CD4-positive, alpha-beta T cell (primary cell): ENCODE results near the gene ABCC4. TPM values are rescaled to one million over a fixed set of nuclear protein-coding genes. Genes with fewer than 3 reads are reported as not detected.
"Not testable (repeated sequence)": the region's sequence is repeated elsewhere in the genome, so short reads cannot be mapped to it uniquely, and the experiment has no call there.

ENCODE experiments used
- ATAC-seq: fragments of 200-7000 bp; cut with Tn5 transposase; one replicate; pipeline ENCODE4 v1.10.0; 2022; ENCODE audit warnings: mild to moderate bottlenecking; ENCODE audit not compliant: poor library complexity
- CTCF ChIA-PET: fragments of 350-600 bp; sonication (Branson Sonifier 250); formaldehyde crosslinking; loops from one replicate; lab custom pipeline; 2021; ENCODE audit warnings: antibody characterized with exemption, inconsistent platforms; lab: Charles Lee
- POLR2A ChIA-PET: fragments of 350-600 bp; sonication (Branson Sonifier 250); formaldehyde crosslinking; loops from one replicate; lab custom pipeline; 2021; ENCODE audit warnings: antibody characterized with exemption, inconsistent platforms; lab: Charles Lee
- DNase-seq, 14 experiments: peaks; one replicate each; pipeline ENCODE4 v3.0.0-alpha.2; 2013 to 2020; ENCODE audit warnings: mixed read lengths in 2 of 14
- H3K27ac ChIP-seq, 2 donors: one replicate each; pipeline versions ENCODE4 v1.5.1 to v1.7.0; 2013; ENCODE audit warnings: low read length in 2 of 2, low read depth in 1 of 2, mild to moderate bottlenecking in 1 of 2
- H3K27me3 ChIP-seq, 2 experiments: 1 replicate in 1 of 2; 2 replicates in 1 of 2; pipeline versions ENCODE4 v1.6.1 to v1.7.0; 2013; ENCODE audit warnings: low read length in 2 of 2, control low read depth in 1 of 2, mild to moderate bottlenecking in 1 of 2, moderate library complexity in 1 of 2; ENCODE audit not compliant: insufficient read depth in 2 of 2, control insufficient read depth in 1 of 2
- H3K36me3 ChIP-seq: one replicate; pipeline ENCODE4 v1.6.1; 2013; ENCODE audit warnings: low read length, control low read depth; ENCODE audit not compliant: insufficient read depth
- H3K4me1 ChIP-seq: one replicate; pipeline ENCODE4 v1.6.1; 2013; ENCODE audit warnings: low read length, control low read depth; ENCODE audit not compliant: insufficient read depth
- H3K4me3 ChIP-seq: one replicate; pipeline ENCODE4 v1.5.1; 2013; ENCODE audit warnings: mild to moderate bottlenecking, low read length, moderate library complexity
- H3K9me3 ChIP-seq, 2 experiments: 1 replicate in 1 of 2; 2 replicates in 1 of 2; pipeline versions ENCODE4 v1.6.1 to v1.7.0; 2013; ENCODE audit warnings: low read length in 2 of 2, mild to moderate bottlenecking in 2 of 2, control low read depth in 1 of 2, moderate library complexity in 1 of 2; ENCODE audit not compliant: control insufficient read depth in 1 of 2, insufficient read depth in 1 of 2
- H3K27ac Mint-ChIP-seq: one replicate; pipeline ENCODE4 v1.8.0; 2020; ENCODE audit warnings: mixed read lengths
- H3K27me3 Mint-ChIP-seq: one replicate; pipeline ENCODE4 v1.8.0; 2021; ENCODE audit warnings: mixed read lengths
- H3K36me3 Mint-ChIP-seq: one replicate; pipeline ENCODE4 v1.8.0; 2021; ENCODE audit warnings: low read depth, mixed read lengths
- H3K4me1 Mint-ChIP-seq: one replicate; pipeline ENCODE4 v1.8.0; 2021; ENCODE audit warnings: low read depth, mixed read lengths
- H3K4me3 Mint-ChIP-seq: one replicate; pipeline ENCODE4 v1.8.0; 2020; ENCODE audit warnings: mild to moderate bottlenecking, mixed read lengths
- H3K9me3 Mint-ChIP-seq: one replicate; pipeline ENCODE4 v1.8.0; 2020; ENCODE audit warnings: mixed read lengths
- intact Hi-C, 2 experiments: fragments of 100-400 bp; cut with DNase I in 1 of 2; cut with micrococcal nuclease in 1 of 2; formaldehyde crosslinking; loops; one replicate each; pipeline versions ENCODE4 v1.15.1 to v1.9.0; 2023 to 2025; cut with DNase I, micrococcal nuclease
- total RNA-seq, 174 experiments: library from RNA in 2 of 174; stranded (reverse) in 2 of 174; gene quantifications; one replicate each; pipeline ENCODE4 v1.2.3 and lab custom pipeline; 2021 to 2026
- TF ChIP-seq, protein P1 (sequence below): fragments of 200-600 bp; IDR thresholded peaks from one replicate; pipeline ENCODE4 v1.8.0; 2022; ENCODE audit warnings: antibody characterized with exemption, mild to moderate bottlenecking

ABCC4 gene
- total RNA-seq, 2 experiments from 2014 or later = 4.0 to 4.4 TPM

DNA sequence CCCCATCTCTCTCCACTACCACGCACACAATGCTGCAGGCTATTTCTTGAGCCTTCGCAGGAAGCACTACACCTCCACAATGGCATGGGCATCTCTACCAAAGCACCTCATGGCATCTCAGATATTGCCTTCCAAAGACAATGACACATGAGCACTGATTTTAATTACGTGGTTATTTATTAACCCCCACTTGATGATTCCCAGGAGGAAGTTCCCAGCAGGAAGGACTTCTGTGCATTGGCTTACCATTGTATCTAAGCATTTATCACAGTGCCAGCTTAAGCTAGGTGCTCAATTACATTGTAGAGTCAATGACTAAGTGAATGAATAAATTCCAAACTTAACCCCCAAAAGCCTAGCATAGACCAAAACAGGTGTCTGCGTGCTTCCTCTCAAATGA lies 101.4 kb downstream of the ABCC4 start:
- CTCF ChIA-PET = no interaction called here
- H3K4me1 Mint-ChIP-seq = no peaks in the 10 kb centered on the region

DNA sequence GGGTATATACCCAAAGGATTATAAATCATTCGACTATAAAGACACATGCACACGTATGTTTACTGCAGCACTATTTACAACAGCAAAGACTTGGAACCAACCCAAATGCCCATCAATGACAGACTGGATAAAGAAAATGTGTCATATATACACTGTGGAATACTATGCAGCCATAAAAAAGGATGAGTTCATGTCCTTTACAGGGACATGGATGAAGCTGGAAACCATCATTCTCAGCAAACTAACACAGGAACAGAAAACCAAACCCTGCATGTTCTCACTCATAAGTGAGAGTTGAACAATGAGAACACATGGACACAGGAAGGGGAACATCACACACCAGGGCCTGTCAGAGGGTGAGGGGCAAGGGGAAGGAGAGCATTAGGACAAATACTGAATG lies 102.6 kb downstream of the ABCC4 start:
- H3K27ac ChIP-seq, ATAC-seq, H3K27me3 Mint-ChIP-seq, H3K4me3 Mint-ChIP-seq, H3K9me3 Mint-ChIP-seq, H3K27ac Mint-ChIP-seq, DNase-seq, H3K27me3 ChIP-seq, POLR2A ChIA-PET, H3K36me3 ChIP-seq, CTCF ChIA-PET, H3K4me3 ChIP-seq, H3K9me3 ChIP-seq, H3K4me1 ChIP-seq, H3K4me1 Mint-ChIP-seq: not testable (repeated sequence)
- H3K36me3 Mint-ChIP-seq = peaks cover 55% of the 10 kb centered on the region
- intact Hi-C loops = loop anchor here in 1 of 2 experiments (10.0 kb wide), 1 partner anchor 636 kb away; no protein-coding TSS in a partner anchor

More for the DNA sequence above, 101.4 kb downstream of the ABCC4 start:
- H3K4me3 ChIP-seq = no peak overlapping the region
- no peaks in the 10 kb centered on the region for H3K4me1 ChIP-seq
- Mint-ChIP-seq H3K4me3 (no peak overlapping the region), H3K27me3 (no peaks in the 10 kb centered on the region), H3K36me3 (peaks cover 61% of the 10 kb centered on the region), H3K9me3 (peaks cover 3% of the 10 kb centered on the region), H3K27ac (no peak overlapping the region)
- intact Hi-C loops = loop anchor here in 1 of 2 experiments (10.0 kb wide), 1 partner anchor 635 kb away; no protein-coding TSS in a partner anchor
- POLR2A ChIA-PET = no interaction called here
- TF ChIP-seq, protein P1, sequence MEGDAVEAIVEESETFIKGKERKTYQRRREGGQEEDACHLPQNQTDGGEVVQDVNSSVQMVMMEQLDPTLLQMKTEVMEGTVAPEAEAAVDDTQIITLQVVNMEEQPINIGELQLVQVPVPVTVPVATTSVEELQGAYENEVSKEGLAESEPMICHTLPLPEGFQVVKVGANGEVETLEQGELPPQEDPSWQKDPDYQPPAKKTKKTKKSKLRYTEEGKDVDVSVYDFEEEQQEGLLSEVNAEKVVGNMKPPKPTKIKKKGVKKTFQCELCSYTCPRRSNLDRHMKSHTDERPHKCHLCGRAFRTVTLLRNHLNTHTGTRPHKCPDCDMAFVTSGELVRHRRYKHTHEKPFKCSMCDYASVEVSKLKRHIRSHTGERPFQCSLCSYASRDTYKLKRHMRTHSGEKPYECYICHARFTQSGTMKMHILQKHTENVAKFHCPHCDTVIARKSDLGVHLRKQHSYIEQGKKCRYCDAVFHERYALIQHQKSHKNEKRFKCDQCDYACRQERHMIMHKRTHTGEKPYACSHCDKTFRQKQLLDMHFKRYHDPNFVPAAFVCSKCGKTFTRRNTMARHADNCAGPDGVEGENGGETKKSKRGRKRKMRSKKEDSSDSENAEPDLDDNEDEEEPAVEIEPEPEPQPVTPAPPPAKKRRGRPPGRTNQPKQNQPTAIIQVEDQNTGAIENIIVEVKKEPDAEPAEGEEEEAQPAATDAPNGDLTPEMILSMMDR = no peak
- H3K27ac ChIP-seq = no peak overlapping the region
- ATAC-seq (no peak), DNase-seq (no peak)
- H3K27me3 ChIP-seq = no peaks in the 10 kb centered on the region
- H3K9me3 ChIP-seq = no peaks in the 10 kb centered on the region
- H3K36me3 ChIP-seq = peaks cover 4% of the 10 kb centered on the region

DNA sequence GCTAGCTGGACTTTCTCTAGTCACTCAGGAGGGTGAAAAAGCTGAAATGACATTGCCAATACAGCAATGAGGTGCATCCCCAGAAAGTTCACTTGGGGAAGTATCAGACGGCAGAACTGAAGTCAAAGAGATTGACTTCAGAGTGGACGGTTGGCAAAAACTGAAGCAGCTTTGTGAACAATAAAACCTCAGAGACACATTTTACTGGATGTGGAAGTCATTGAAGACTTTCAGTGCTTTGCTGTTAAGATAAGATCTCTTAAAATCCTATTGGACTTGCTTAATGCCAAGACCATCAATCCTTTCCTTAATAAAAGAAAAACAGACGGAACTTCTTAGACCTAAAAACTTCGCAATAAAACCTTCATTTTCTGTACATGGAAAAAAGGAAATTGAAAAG lies 103.7 kb downstream of the ABCC4 start:
- ATAC-seq = no peak
- no peaks in the 10 kb centered on the region for H3K27me3 Mint-ChIP-seq
- intact Hi-C loops = loop anchor here in 1 of 2 experiments (10.0 kb wide), 1 partner anchor 637 kb away; no protein-coding TSS in a partner anchor

More for the DNA sequence above, 103.7 kb downstream of the ABCC4 start:
- Histone ChIP-seq H3K36me3 (no peaks in the 10 kb centered on the region), H3K4me3 (no peak overlapping the region), H3K4me1 (no peaks in the 10 kb centered on the region), H3K27ac (no peak overlapping the region), H3K9me3 (no peaks in the 10 kb centered on the region), H3K27me3 (no peaks in the 10 kb centered on the region)
- no peaks in the 10 kb centered on the region for H3K4me1 Mint-ChIP-seq
- no peak overlapping the region for H3K4me3 Mint-ChIP-seq
- peaks cover 3% of the 10 kb centered on the region for H3K9me3 Mint-ChIP-seq
- ChIA-PET CTCF (interaction anchor here (1.1 kb wide), 1 partner anchor 207 kb away, joined by 3 read pairs; no protein-coding TSS in a partner anchor), POLR2A (no interaction called here)
- H3K27ac Mint-ChIP-seq = no peak overlapping the region
- TF ChIP-seq, protein P1 = no peak
- H3K36me3 Mint-ChIP-seq = peaks cover 52% of the 10 kb centered on the region
- DNase-seq = no peak
